ENCODE measurements around the gene FAM234B. TPM values are rescaled to one million over a fixed set of nuclear protein-coding genes. Genes with fewer than 3 reads are reported as not detected.
"Not testable (repeated sequence)": the region's sequence is repeated elsewhere in the genome, so short reads cannot be mapped to it uniquely, and the experiment has no call there.

Gene FAM234B
- total RNA-seq, 3 donors from 2014 or later = 4.6 to 21.4 (median 16.4) TPM

DNA sequence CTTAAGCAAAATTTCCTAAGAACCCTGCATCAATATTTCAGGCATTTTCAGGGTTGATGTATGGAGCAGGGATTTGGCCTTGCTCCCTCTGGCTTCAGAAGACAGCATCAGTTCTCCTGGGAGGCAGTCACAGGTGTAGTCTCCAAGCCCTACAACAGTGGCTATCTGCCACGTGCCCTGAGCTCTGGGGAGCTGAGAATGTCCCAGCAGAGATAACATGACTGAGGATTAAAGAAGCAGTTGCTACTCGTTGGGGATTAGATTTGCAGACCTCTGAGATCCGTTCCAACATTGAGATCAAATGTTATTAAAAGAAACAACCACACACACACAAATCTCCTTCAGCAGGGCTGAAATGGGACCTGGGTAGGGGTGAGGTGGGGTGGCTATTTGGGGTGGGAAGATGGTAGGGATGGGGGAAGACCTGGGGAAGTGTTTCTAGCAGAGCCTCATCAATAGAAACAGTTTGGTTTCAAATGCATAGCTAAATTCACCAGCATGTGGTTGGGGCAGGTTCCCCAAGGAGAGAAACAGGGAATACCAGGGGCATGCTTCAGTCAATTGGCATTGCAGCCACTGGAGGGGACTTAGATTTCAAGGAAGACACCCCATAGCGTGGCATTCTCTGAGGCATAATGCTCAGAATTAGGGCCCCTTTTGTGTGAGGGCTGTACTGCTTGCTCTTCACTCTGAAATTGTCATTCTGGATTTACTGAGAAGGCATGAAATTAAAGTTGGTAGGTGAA, 15.2 kb upstream of the FAM234B start:
- no peak overlapping the region for H3K4me3 ChIP-seq
- H3K27ac ChIP-seq = no peak overlapping the region
- TF ChIP-seq, protein P1, sequence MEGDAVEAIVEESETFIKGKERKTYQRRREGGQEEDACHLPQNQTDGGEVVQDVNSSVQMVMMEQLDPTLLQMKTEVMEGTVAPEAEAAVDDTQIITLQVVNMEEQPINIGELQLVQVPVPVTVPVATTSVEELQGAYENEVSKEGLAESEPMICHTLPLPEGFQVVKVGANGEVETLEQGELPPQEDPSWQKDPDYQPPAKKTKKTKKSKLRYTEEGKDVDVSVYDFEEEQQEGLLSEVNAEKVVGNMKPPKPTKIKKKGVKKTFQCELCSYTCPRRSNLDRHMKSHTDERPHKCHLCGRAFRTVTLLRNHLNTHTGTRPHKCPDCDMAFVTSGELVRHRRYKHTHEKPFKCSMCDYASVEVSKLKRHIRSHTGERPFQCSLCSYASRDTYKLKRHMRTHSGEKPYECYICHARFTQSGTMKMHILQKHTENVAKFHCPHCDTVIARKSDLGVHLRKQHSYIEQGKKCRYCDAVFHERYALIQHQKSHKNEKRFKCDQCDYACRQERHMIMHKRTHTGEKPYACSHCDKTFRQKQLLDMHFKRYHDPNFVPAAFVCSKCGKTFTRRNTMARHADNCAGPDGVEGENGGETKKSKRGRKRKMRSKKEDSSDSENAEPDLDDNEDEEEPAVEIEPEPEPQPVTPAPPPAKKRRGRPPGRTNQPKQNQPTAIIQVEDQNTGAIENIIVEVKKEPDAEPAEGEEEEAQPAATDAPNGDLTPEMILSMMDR (IDR thresholded peaks at IDR 0.05) = no peak
- no peak for TF ChIP-seq POLR2AphosphoS5 (IDR thresholded peaks at IDR 0.05)
- TF ChIP-seq POLR2A (IDR thresholded peaks at IDR 0.05) = no peak
- intact Hi-C loops (cut with DNase I; ENCODE audit: low total_unique reads) = no loop called here
- no peaks in the 10 kb centered on the region for H3K9me3 ChIP-seq
- no peaks in the 10 kb centered on the region for H3K27me3 ChIP-seq
- no peak for DNase-seq (ENCODE audit: low spot score in 2 of 2)
- H3K4me1 ChIP-seq = no peaks in the 10 kb centered on the region
- no peaks in the 10 kb centered on the region for H3K36me3 ChIP-seq

DNA sequence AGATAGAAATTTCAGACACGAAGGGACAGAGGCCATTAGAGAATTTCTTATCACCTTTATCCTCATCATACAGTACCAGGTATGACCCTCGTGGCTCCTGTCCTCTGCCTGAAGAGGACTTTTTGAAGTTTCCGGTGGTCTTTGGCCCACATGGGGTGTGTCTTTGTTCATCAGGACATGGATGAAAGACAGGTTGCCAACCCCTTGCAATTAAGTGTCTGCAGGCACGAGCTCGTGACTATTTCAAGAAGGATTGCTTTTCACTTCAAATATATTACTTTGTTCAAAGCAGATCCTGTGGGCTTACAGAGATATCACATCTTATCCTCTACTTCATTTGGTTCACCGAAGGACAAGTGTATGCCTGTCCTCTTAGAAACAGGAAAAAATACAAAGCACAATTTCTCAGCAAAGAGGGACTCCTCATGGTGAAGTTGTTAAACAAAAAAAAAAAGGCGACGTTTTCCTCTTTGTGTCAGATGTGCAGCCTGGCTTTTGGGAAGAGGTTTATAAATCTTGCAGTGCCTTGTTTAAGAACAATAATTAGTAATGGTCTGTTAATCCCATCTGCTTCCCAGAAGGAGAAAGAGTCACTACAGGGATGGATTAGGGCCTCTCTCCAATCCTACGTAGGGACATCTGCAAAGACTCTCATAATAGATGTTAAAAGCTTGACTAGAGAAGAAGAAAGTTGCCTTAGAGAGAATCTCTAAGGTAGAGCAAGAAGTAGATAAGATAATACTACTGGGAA, 13.5 kb upstream of the FAM234B start:
- Histone ChIP-seq H3K27ac (no peak overlapping the region), H3K9me3 (no peaks in the 10 kb centered on the region), H3K4me3 (no peak overlapping the region), H3K36me3 (no peaks in the 10 kb centered on the region), H3K4me1 (no peaks in the 10 kb centered on the region), H3K27me3 (no peaks in the 10 kb centered on the region)
- DNase-seq (ENCODE audit: low spot score in 2 of 2) = no peak
- TF ChIP-seq, protein P1 (IDR thresholded peaks at IDR 0.05) = no peak
- TF ChIP-seq POLR2A (IDR thresholded peaks at IDR 0.05) (no peak), POLR2AphosphoS5 (IDR thresholded peaks at IDR 0.05) (no peak)
- intact Hi-C loops (cut with DNase I; ENCODE audit: low total_unique reads) = no loop called here

DNA sequence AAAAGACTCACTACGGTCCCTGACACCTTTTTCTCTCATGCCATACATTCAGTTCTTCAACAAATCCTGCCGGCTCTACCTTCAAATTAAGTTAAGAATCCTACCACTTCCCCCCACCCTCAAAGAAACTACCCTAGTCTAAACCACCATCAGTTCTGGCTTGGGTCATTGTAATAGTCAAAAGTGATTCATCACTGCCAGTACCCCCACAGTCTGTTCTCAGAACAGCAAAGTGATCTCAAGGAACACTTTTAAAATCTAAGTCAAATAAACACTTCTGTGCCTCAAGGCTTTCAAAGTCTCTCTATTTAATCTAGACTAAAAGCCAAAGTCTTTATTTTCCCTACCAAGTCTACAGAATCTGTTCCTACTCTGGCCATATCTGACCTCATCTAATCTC, 12.0 kb upstream of the FAM234B start:
- H3K4me1 ChIP-seq = no peaks in the 10 kb centered on the region
- H3K4me3 ChIP-seq = no peak overlapping the region
- intact Hi-C loops (cut with DNase I; ENCODE audit: low total_unique reads) = no loop called here
- no peaks in the 10 kb centered on the region for H3K27me3 ChIP-seq
- H3K27ac ChIP-seq = no peak overlapping the region
- no peak for DNase-seq (ENCODE audit: low spot score in 2 of 2)
- H3K9me3 ChIP-seq = no peaks in the 10 kb centered on the region
- TF ChIP-seq POLR2AphosphoS5 (IDR thresholded peaks at IDR 0.05) (no peak), POLR2A (IDR thresholded peaks at IDR 0.05) (no peak)
- TF ChIP-seq, protein P1 (IDR thresholded peaks at IDR 0.05) = no peak
- H3K36me3 ChIP-seq = no peaks in the 10 kb centered on the region

DNA sequence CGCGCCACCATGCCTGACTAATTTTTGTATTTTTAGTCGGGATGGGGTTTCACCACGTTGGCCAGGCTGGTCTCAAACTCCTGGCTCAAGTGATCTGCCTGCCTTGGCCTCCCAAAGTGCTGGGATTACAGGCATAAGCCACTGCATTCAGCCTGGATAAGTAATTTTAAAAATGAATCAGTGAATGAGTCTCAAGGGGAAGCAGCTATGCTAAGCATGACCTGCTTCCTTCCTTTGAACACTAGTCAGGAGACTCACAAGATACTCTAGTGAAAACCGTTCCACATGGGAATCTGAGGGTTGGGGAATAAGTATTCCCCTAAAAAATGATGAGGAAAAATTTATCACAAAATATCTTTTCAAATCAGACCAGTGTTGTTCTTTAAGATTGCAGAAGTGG, 10.7 kb upstream of the FAM234B start:
- no peaks in the 10 kb centered on the region for H3K9me3 ChIP-seq
- no peak for DNase-seq (ENCODE audit: low spot score in 2 of 2)
- TF ChIP-seq, protein P1 (IDR thresholded peaks at IDR 0.05) = no peak
- no peak for TF ChIP-seq POLR2AphosphoS5 (IDR thresholded peaks at IDR 0.05)
- TF ChIP-seq POLR2A (IDR thresholded peaks at IDR 0.05) = no peak
- H3K4me1 ChIP-seq = no peaks in the 10 kb centered on the region
- no peak overlapping the region for H3K27ac ChIP-seq
- H3K27me3 ChIP-seq = no peaks in the 10 kb centered on the region
- no peaks in the 10 kb centered on the region for H3K36me3 ChIP-seq
- H3K4me3 ChIP-seq = no peak overlapping the region
- intact Hi-C loops (cut with DNase I; ENCODE audit: low total_unique reads) = no loop called here

DNA sequence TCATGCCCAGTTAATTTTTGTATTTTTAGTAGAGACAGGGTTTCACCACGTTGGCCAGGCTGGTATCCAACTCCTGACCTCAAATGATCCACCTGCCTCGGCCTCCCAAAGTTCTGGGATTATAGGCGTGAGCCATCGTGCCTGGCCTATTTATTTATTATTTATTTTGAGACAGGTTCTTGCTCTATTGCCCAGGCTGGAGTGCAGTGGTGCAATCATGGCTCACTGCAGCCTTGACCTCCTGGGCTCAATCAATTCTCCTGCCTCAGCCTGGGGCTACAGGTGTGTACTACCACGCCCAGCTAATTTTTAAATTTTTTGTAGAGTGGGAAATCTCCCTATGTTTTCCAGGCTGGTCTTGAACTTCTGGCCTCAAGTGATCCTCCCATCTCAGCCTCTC, 8.8 kb upstream of the FAM234B start:
- H3K27ac ChIP-seq; H3K27me3 ChIP-seq; H3K9me3 ChIP-seq; intact Hi-C loops (cut with DNase I; ENCODE audit: low total_unique reads); DNase-seq (ENCODE audit: low spot score in 2 of 2); H3K4me3 ChIP-seq; H3K4me1 ChIP-seq; H3K36me3 ChIP-seq: not testable (repeated sequence)
